Measurements from ENCODE around the gene SH3RF2.

SH3RF2 gene

GRCh38 chr5:146016764-146017484 lies 80.5 kb downstream of the SH3RF2 start:
- ATAC-seq (ENCODE audit: insufficient read depth, low read depth) (no peak), DNase-seq (no peak)
- Histone ChIP-seq H3K27me3 (ENCODE audit: insufficient read depth, low read length, poor library complexity) (no peaks in the 10 kb centered on the region), H2AFZ (ENCODE audit: low read depth, low read length) (no peak overlapping the region), H3K4me2 (ENCODE audit: insufficient read depth, low read length) (no peak overlapping the region), H3K4me3 (ENCODE audit: low read depth in 1 of 2, low read length in 2 of 2) (no peak overlapping the region), H3K9me3 (ENCODE audit: insufficient read depth, low read length, severe bottlenecking) (no peaks in the 10 kb centered on the region), H3K79me2 (ENCODE audit: insufficient read depth, low read length) (no peaks in the 10 kb centered on the region), H3K4me1 (ENCODE audit: insufficient read depth, low read length) (no peaks in the 10 kb centered on the region), H3K36me3 (ENCODE audit: insufficient read depth, low read length) (no peaks in the 10 kb centered on the region), H3K9ac (ENCODE audit: low read depth, low read length) (no peak overlapping the region), H3K27ac (ENCODE audit: low read length) (no peak overlapping the region), H4K20me1 (ENCODE audit: insufficient read depth, low read length) (no peaks in the 10 kb centered on the region)
- TF ChIP-seq CTCF (IDR thresholded peaks at IDR 0.05; ENCODE audit: borderline replicate concordance, extremely low read depth, low read length, poor library complexity, severe bottlenecking) (no peak), EZH2 (IDR thresholded peaks at IDR 0.05; ENCODE audit: borderline replicate concordance, low read depth, low read length, severe bottlenecking) (no peak)

- Histone ChIP-seq H2AFZ (ENCODE audit: low read depth, low read length) (no peak overlapping the region), H3K9ac (ENCODE audit: low read depth, low read length) (no peak overlapping the region), H3K4me3 (ENCODE audit: low read depth in 1 of 2, low read length in 2 of 2) (no peak overlapping the region), H3K36me3 (ENCODE audit: insufficient read depth, low read length) (no peaks in the 10 kb centered on the region), H3K4me2 (ENCODE audit: insufficient read depth, low read length) (no peak overlapping the region), H3K27ac (ENCODE audit: low read length) (no peak overlapping the region), H3K4me1 (ENCODE audit: insufficient read depth, low read length) (no peaks in the 10 kb centered on the region), H4K20me1 (ENCODE audit: insufficient read depth, low read length) (no peaks in the 10 kb centered on the region), H3K27me3 (ENCODE audit: insufficient read depth, low read length, poor library complexity) (no peaks in the 10 kb centered on the region), H3K9me3 (ENCODE audit: insufficient read depth, low read length, severe bottlenecking) (no peaks in the 10 kb centered on the region), H3K79me2 (ENCODE audit: insufficient read depth, low read length) (no peaks in the 10 kb centered on the region)
- TF ChIP-seq EZH2 (IDR thresholded peaks at IDR 0.05; ENCODE audit: borderline replicate concordance, low read depth, low read length, severe bottlenecking), result no peak
- no peak for TF ChIP-seq CTCF (IDR thresholded peaks at IDR 0.05; ENCODE audit: borderline replicate concordance, extremely low read depth, low read length, poor library complexity, severe bottlenecking)
- ATAC-seq (ENCODE audit: insufficient read depth, low read depth) (no peak), DNase-seq (no peak)
Observed at GRCh38 chr5:146018514-146019375, 82.4 kb downstream of the SH3RF2 start.

GRCh38 chr5:146020100-146020499 lies 83.7 kb downstream of the SH3RF2 start:
- Histone ChIP-seq H3K27me3 (ENCODE audit: insufficient read depth, low read length, poor library complexity) (no peaks in the 10 kb centered on the region), H4K20me1 (ENCODE audit: insufficient read depth, low read length) (no peaks in the 10 kb centered on the region), H3K79me2 (ENCODE audit: insufficient read depth, low read length) (no peaks in the 10 kb centered on the region), H3K27ac (ENCODE audit: low read length) (no peak overlapping the region), H3K4me3 (ENCODE audit: low read depth in 1 of 2, low read length in 2 of 2) (no peak overlapping the region), H3K9ac (ENCODE audit: low read depth, low read length) (no peak overlapping the region), H2AFZ (ENCODE audit: low read depth, low read length) (no peak overlapping the region), H3K36me3 (ENCODE audit: insufficient read depth, low read length) (no peaks in the 10 kb centered on the region), H3K4me2 (ENCODE audit: insufficient read depth, low read length) (no peak overlapping the region), H3K4me1 (ENCODE audit: insufficient read depth, low read length) (no peaks in the 10 kb centered on the region), H3K9me3 (ENCODE audit: insufficient read depth, low read length, severe bottlenecking) (no peaks in the 10 kb centered on the region)
- DNase-seq (no peak), ATAC-seq (ENCODE audit: insufficient read depth, low read depth) (no peak)
- TF ChIP-seq CTCF (IDR thresholded peaks at IDR 0.05; ENCODE audit: borderline replicate concordance, extremely low read depth, low read length, poor library complexity, severe bottlenecking) (no peak), EZH2 (IDR thresholded peaks at IDR 0.05; ENCODE audit: borderline replicate concordance, low read depth, low read length, severe bottlenecking) (no peak)

Measured in DND-41 (cell line).